Transverse colon (tissue), 4 donors: Measurements from ENCODE around the gene SPATC1L.

Experiments
- CTCF ChIP-seq, 5 experiments: fragments of 200-600 bp in 3 of 5; fragments of 450-650 bp in 2 of 5; sonication (generic) in 3 of 5; IDR thresholded peaks; 1 replicate in 2 of 5; 2 replicates in 3 of 5; pipeline ENCODE4 v1.5.1; 2016 to 2017; ENCODE audit warnings: antibody characterized with exemption in 5 of 5, inconsistent platforms in 3 of 5, mild to moderate bottlenecking in 2 of 5, moderate library complexity in 1 of 5
- POLR2A ChIP-seq: fragments of 450-650 bp; IDR thresholded peaks from one replicate; pipeline ENCODE4 v1.6.1; 2016; ENCODE audit warnings: antibody characterized with exemption, mild to moderate bottlenecking, moderate library complexity
- POLR2AphosphoS5 ChIP-seq, 3 donors: sonication (generic); formaldehyde crosslinking; IDR thresholded peaks; one replicate each; pipeline ENCODE4 v1.6.1; 2016; ENCODE audit warnings: antibody characterized with exemption in 3 of 3

- TF ChIP-seq CTCF (IDR thresholded peaks at IDR 0.05) (no peak), POLR2AphosphoS5 (IDR thresholded peaks at IDR 0.05) (no peak), POLR2A (no peak)
Measured at GRCh38 chr21:46220847-46221246, 36.6 kb upstream of the SPATC1L start.
